HG02981 (cell line): ENCODE measurements around the gene IGSF8.

Experiments
- ATAC-seq: cut with Tn5 transposase; IDR thresholded peaks from one replicate; pipeline ENCODE4 v1.9.1; 2021; ENCODE audit warnings: mild to moderate bottlenecking, moderate library complexity; ENCODE audit not compliant: unreplicated experiment

The IGSF8 gene

GRCh38 chr1:160105155-160105554, 6.7 kb upstream of the IGSF8 start:
- no peak for ATAC-seq

GRCh38 chr1:160104486-160104885, 6.1 kb upstream of the IGSF8 start:
- no peak for ATAC-seq

DNA sequence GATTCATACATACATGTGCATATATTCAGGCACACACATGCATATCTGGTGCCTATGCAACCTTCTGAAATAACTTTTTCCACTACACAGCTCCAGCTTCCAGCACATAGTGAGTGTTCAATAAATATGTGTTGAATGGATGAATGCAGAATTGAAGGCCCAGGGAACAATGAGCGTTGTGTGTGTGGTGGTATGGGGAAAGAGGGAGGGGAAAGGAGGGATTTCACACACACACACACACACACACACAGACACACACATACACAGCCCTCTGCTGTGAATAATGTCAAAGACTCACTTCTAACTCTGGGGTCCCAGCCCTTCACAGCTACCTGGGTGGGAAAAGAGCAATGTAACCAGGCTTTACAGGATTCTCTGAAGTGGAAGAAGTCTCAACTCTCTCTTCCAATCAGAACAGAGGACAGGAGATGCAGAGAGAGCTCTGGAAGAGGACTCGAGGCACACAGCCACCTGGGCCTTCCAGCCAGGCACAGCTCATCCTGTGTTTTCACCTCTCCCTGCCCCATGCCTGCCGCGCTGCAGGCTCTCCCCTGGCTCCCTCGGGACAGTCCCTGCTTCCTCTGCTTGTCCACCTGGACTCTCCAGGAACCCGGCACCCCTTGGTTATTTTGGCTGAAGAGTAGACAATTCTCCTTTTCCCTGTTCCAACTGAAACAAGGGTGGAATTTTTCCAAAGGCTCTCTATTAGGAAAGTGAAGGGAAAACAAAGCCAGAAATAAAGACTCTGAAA, 5.4 kb upstream of the IGSF8 start:
- ATAC-seq, result no peak

GRCh38 chr1:160101717-160102522, 3.5 kb upstream of the IGSF8 start:
- ATAC-seq, result no peak

- no peak for ATAC-seq
Measured at GRCh38 chr1:160101037-160101716, 2.8 kb upstream of the IGSF8 start.

- ATAC-seq, result no peak
Measured at GRCh38 chr1:160099716-160100375, 1.4 kb upstream of the IGSF8 start.

DNA sequence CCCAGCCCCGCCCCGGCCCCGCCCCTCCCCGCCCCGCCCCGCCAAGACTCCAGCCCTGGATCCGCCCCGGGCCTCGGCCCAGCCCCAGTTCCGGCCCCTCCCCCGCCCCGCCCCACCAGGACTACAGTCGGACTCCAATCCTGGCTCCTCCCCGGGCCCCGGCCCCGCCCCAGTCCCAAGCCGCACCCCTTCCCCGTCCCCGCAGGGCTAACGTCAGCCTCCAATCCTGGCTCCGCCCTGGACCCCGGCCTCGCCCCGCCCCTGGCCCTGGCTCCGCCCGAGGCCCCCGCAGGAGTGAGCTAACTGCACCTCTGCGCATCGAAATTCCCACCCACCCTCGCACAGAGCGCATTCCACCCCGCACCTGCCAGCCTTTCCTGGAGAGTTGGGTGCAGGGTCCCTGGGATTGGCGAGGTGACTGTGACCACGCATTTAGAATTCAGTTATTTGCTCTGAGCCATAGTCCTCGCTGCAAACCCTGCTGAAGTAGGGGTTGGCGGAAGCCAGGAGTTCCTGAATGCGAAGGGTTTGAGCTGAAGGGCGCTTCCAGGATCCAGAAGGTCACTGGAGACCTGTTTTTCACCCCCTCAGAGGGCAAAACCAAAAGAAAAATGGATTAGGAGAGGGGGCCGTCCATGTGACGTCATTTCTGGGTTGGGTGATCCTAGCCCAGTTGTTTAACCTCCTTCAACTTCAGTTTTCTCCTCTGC, 588 bp upstream of the IGSF8 start:
- ATAC-seq, result peak; percentile 79

- no peak for ATAC-seq
Measured at GRCh38 chr1:160097151-160097910, 1.1 kb downstream of the IGSF8 start.

- no peak for ATAC-seq
Measured at GRCh38 chr1:160096274-160097116, 1.9 kb downstream of the IGSF8 start.

DNA sequence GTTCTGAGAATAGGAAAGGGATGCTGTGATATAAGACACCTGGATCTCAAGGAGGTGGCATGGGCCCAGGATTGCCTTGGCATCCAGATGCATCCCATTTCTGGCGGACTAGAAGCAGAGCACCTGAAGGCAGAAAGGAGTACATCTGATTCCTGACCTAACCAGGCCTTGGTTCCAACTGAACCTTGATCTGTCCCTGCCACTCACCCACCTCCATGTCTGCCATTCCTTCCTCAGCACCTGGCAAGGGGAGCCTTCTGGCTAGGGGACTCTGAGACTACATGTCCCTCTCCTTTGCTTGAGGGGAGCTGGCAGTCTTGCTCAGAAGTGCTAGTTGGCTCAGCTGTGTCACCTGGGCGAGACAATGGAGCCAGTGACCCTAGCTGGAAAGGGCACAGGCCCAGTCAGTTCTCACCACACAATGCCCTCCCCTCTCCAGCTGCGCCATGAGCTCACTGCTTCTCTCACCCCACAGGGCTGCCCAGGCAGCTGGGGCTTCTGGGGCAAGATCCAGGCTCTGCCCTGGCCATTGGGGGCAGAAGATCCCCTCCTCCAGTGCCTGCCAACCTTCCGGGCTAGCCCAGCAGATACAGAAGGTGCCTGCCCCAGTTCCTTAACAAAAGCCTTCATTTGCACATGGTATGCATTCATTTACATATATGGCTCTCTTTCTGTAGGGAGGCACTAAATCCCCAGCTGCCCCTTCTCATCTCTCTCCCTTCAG, 2.9 kb downstream of the IGSF8 start:
- ATAC-seq, result no peak

DNA sequence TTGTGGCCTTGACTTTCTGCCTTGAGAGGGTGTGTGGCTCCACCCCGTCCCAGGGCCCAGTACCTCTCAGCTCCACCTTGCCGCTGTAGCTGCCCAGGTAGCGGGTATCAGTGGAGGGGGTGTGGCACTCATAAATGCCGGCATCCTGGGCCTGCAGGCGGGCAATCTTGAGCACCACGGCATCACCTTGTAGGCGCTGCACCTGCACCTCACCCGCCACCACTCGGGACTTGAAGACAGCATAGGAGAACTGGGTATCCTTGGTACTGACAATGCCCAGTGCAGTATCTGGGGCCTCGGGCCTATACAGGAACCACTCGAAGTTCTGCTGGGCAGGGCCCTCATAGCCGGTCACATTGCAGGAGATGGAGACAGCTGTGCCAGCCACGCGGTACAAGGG, 3.6 kb downstream of the IGSF8 start:
- no peak for ATAC-seq

DNA sequence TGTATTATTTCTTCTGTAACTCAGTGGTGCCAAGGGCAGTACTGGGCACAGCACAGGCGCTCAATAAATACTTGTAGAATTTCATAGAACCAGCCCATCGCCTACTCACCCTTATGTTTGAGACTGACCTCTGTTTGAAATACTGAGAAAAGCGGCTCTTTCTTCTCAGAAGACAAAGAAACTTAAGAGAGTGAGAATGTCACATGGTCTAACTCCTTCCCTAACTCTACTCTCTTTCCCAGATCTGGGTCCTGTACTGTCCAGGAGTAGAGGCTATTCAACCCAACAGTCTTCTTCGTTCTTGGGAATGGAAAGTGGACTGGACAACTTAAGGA, 4.2 kb downstream of the IGSF8 start:
- ATAC-seq, result no peak

- ATAC-seq, result no peak
Measured at GRCh38 chr1:160093624-160094290, 4.7 kb downstream of the IGSF8 start.

DNA sequence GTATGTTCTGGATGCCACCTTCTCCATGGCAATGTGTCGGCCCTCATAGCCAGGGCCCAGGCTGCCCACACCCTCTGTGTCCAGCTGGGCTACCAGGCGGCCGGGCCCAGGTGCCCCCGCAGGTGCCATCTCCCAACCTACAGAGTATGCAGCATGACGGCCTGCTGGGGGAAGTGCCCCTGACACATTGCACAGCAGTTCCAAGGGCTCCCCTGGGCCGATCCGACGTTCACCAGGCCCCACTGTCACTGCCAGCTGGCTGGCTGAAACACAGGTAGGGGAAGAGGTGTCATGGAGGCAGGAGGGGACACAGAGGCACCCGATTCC, 5.4 kb downstream of the IGSF8 start:
- ATAC-seq, result no peak

GRCh38 chr1:160092366-160093068, 5.9 kb downstream of the IGSF8 start:
- ATAC-seq, result no peak

DNA sequence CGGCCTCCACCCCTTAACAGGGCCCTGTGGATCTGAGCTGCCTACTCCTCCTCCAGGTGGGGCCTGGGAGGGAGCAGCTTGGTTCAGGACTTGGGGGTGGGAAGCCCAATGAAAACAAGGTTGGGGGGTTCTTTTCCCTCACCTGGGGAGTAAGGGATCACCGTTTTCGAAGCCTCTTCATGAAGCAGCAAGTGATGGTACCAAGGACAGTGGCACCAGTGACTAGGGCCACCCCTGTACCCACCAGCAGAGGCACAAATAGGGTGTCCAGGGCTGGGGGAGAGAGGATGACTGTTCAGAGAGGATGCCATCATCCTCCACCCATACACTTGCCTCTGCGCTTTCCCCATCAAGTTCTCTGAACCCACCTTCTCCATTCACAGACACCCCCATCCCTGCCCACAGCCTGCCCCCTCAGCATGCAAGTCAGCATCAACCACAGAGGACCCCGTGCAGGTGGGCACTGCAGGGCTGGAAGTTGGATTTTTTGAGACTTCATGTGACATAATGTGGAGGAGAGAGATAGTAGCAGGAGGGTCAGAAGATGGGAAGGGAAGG, 6.7 kb downstream of the IGSF8 start:
- ATAC-seq, result no peak

- no peak for ATAC-seq
Measured at GRCh38 chr1:160090760-160091159, 7.7 kb downstream of the IGSF8 start.
